ENCODE data around the gene PGRMC2.
"Not testable (repeated sequence)": the region's sequence is repeated elsewhere in the genome, so short reads cannot be mapped to it uniquely, and the experiment has no call there.

Gene PGRMC2

DNA sequence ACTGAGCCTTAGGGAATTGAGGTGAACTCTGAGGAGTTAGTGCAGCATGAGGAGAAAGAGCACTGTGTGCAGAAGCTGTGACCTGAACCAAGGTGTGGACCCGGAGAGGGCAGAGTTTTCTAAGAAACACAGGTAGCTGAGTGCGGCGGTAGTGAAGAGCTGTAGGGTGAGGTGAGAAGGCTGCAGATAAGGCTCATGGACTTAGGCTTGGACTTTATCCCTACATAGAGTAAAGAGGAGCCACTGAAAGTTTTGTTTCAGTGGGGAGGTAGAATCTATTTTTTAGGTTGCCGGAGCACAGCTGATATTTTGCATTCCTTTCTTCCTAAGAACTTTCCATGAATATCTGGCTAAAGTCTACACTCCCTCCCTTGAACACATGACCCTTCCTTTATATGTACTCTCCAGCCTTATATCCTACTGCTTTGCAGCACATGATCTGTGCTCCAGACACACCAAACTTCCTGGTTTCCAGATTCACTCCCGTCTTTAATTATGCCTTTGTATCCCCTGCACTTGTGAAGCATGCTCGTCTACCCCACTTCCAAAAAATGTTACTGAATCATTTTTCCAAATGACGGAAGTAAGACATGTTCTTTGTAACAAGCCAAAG is 10.6 kb upstream of the PGRMC2 start:
- DNase-seq: no peak

DNA sequence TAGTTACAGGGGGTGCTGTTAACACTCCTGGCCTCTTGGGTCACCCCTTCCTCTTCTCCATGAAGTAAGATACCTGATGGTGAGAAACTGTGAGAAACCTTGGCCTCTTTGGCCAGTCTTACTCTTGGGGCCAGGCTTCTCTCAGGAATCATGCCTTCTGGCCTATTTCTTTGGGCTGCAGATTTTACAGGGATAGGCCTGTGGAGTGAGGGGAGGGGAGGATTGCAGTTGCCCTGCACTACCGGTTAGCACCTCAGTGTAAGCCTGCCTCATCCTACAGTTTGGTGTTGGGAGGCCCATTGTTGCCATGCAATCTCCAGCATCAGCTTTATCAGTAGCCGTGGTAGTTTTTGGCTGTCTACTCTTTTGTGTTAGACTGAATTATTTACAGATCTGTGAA is 7.6 kb upstream of the PGRMC2 start:
- DNase-seq: no peak

DNA sequence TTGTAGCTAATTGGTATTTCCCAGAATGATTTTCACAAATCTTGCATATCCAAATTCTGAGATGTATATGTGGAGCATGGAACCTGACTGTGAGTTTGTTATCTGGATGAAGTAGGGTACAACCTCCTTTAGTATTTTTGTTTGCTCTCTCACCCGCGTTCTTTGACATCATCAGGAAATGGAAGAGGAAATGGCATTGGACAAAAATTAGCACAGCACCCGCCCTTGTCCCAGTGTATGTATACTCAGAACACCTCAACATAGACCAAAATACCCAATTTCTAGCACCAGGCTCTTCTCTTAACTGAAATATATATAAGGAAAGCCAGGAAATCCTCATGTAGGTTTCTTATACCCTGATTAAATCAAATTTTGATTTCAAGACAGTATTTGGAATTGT is 6.9 kb upstream of the PGRMC2 start:
- DNase-seq: no peak

DNA sequence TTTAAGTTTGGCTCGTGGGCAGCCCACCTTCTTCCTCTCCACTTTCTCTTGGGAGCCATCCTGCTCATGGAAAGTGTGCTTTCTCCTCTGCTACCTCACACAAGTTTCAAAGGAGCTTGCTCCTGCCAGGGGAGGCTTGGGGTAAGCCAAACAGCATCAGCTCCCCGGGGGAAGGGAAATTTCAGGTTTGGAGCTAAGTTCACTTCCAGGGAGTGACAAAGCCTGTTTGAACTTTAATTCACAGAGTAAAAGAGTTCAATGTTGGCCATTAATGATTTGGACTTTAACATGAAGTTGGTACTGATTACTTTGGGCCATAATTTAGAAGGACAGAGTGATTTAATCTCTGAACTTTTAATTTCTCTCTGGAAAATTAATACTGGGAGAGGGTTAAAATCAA is 4.7 kb upstream of the PGRMC2 start:
- DNase-seq: no peak

DNA sequence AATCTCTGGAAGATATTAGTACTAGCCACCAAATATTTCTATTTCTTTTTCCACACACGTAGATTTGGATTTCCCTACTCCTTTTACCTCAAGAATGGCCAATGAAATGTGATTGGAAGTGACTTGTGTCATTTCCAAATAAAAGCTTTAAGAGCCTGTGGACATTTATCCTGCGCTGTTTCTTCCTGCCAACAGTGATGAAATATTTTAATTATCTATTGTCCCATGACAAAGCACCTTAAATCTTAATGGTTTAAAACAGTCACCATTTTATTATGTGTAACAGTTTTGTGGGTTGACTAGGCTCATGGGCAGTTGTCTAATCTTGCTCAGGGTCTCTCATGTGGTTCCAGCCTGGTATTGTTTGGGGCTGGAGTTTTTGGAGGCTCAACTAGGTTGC is 3.5 kb upstream of the PGRMC2 start:
- DNase-seq: no peak

DNA sequence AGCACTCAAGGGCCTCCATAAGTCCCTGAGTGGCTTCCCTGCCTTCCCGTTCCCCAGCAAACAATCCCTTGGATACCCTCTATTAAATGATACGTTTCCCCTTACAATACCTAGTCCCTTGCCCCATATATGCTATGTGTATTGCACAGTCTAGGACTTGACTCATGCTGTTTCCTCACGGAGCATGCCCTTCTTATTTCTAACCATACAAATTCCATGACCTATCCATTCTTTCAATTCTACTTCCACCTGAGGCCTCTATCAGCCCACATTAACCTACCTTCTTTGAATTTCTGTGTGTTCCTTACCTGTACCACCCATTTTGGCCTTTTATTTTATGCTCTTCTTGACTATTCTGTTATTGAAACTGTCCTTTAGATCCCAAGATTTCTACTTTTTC is 2.9 kb upstream of the PGRMC2 start:
- no peak for DNase-seq

DNA sequence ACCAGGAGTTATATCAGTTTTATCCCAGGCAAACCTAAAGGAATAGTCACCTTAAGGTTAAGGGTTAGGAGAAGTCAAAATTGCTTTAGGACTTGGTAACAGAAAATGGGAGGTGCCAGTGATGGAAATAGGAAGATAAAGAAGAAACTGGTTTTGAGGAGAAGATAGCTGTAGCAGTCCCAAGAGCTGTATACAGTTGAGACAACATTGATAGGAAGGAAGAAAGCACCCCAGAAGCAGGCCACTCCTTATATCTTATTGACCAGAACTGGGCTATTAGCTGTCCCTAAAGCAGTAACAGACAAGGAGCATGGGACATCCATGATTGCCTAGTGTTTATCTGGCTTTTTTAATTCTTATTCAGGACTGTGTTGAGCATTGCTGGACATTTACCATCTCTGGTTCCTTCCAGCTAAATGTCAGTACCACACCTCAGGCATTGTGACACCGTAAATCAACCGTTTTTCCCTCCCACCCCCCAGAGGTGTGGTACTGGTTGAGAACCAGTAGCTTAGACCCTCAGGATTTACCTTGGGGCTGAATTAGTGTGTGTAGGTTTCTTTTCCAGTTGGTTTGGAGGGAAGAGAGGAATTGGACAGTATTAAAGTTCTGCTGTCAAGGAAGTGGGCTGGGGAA is 2.0 kb upstream of the PGRMC2 start:
- no peak for DNase-seq

DNA sequence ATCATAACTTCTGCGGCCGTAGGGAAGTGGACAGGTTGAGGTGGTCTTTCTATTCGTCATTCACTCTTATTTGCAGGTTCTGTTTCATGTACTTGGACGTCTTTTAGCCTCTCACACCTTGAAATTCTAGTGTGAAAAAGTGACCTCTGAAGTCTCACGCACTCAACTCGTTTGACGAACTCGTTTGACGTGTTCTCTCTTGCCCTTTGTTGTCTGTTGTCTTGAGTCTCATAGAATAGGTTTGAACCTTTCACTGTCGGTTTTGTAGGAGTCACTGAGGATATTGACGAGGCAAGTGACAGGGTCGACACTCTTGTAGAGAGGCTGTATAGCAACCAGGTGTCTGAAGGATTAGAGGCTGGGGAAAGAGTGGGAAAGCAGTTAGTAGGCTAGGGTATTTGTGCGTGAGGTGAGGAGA is 1.1 kb upstream of the PGRMC2 start:
- no peak for DNase-seq

DNA sequence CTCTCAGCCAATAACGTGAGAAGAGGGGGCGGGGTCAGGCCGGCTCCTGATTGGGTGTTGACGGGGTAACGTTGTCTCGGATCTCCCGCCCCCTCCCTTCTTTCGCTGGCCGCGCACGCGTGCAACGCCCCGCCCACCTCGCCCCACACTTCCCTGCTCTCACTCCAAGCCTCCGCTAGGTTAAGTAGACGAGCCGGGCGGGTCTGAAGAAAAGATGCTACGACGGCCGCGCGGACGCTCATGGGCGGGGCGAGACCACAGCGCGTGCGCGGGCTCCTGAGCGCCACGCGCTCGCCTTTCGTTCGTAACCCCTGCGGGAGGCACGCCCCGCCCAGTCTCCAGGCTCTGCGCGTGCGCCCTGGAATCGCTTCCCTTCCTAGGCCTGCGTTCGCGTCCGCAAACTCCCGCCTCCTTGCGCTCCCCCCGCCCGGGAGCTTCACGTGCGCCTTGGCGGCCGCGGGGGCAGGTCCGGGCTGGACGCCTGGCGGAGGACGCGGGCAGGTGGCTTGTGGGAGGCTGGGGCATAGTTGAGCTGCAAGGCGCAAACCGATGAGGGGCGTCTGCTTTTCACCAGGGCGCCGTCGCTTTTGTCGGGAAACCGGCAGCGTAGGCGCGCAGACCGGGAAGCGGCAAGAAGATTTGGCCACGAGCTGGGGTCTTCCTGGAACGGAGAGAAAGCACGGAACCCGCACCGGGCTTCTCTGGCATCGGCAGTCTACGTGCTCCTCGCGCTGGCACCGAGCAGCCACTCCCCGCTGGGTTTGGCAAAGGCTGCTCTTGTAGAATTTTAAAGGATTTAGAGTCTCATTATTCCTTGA is 467 bp upstream of the PGRMC2 start:
- peak; percentile 95 to 96 for DNase-seq

DNA sequence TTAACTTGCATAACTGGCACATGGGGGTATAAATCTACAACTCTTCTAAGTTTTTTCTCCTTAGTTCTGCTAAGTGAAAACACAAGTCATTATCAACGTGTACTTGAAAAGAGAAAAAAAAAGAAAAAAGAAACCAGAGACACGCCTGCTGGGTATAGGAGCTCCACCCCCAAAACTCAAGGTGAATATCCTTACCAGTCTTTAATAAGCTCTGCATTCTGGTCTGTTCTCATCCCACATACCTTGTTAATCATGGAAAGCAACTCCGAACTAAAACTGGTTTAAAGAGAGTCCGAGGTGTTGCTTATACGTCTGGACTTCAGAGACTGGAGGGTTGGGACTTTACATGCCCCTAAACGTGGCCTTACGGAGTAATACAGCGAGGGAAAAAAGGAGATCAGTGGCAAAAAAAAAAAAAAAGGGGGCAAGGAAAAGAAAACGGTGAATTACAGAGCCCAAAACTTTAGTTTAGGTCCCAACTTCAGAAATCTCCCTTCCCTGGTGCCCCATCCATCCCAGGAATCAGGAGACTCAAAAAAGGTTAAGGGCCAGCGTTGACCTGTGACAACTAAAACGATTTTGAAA is 1.0 kb downstream of the PGRMC2 start:
- peak; percentile 19 to 58 for DNase-seq

DNA sequence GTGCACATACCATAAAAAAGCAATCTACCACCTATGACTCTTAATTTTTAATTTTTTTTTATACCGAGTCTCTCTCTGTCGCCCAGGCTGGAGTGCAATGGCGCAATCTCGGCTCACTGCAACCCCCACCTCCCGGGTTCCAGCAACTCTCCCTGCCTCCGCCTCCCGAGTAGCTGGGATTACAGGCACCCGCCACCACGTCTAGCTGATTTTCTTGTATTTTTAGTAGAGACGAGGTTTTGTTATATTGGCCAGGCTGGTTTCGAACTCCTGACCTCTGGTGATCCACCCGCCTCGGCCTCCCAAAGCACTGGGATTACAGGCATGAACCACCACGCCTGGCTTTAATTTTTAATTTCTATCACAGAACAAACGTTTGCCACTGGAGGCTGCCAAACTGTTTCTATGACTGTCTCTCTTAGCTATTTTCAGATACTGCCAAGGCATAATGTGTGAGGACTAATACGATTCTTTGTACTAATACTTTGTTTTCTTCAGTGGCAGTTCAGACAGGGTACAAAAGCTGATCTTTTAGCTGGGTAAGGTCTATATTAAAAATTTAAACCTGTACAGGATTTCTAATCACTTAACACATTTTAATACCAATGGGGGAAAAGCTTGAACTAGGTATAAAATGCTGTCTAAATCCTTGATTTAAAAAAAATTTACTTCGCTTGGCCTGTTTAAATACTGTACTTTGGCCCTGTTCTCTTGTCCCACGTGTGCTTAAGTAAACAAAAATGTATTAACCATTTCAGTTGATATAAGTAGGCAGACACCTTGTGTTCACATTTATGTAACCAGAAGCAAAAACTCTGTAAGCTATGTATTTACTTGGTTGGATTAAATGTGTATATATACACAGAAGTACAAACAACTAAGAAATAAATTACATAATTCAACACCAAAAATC is 2.3 kb downstream of the PGRMC2 start:
- peak in 1 of 2 experiments; percentile 34 for DNase-seq

DNA sequence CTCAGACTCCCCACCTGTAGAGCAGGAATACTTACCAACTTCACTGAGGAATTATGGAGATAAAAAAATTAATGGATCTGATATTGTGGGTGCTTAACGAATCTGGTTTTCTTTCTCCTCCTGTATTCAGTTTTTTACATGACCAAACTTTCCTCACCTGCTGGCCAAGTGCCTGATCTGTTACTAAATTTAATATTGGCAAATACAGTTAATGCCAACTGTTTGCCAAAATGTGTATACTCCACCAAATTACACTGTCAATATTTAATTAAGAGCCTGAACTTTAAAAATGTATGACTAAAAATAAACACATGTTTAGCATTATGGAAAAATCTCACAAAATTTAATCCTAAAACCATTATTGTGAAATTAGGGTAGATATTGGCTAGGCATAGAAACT is 3.3 kb downstream of the PGRMC2 start:
- no peak for DNase-seq

DNA sequence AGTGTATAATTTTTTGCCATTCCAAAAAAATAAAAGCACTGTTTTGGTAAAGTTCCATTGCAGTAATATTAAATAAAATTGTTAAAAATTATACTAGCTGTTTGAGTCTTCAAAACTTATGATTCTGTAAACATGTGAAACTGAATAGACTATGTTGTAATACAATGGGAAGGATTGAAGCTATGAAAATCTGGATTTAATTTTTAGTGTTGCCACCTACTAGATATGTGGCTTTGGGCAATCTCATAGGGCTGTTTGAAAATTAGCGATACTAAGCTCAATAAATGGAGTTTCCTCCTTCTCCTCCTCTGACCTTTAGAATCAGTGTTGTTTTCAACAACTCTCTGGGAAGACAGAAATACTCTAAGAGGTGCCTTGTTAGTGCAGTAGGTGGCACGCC is 4.5 kb downstream of the PGRMC2 start:
- DNase-seq: no peak

DNA sequence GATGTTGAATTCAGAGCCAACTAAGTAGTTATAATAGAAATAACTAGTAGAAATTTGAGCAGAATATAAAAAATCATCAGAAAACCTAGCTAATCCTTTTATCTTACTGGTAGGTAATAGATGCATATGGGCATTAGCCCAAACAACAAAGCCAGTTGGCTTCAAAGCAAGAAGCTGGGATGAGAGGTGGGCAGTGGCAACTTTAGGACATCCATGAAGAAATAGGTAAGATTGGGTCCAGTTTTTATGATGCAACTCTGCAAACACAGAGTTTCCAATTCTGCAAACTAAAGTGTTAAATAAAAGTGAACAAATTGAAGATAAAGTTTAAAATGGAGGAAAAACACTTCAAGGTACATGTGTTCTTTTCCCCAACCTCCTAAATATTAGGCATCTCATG is 5.1 kb downstream of the PGRMC2 start:
- DNase-seq: no peak

DNA sequence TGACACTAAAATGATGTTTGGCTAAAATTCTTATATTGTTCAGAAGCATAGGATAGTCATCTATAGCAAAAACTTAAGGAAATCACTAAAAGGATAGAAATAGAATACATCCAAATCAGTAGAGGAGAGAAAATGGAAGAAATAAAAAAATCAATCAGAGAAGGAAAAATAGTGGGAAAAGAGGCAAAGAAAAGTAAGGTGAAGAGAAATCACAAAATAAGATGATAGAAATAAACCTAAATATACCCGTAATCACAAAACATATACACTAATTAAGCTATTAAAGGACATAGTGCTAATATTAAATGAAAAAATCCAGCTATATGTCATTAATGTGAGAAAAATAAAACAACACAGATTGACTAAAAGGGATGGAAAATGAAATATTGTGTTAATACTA is 6.3 kb downstream of the PGRMC2 start:
- DNase-seq: no peak

DNA sequence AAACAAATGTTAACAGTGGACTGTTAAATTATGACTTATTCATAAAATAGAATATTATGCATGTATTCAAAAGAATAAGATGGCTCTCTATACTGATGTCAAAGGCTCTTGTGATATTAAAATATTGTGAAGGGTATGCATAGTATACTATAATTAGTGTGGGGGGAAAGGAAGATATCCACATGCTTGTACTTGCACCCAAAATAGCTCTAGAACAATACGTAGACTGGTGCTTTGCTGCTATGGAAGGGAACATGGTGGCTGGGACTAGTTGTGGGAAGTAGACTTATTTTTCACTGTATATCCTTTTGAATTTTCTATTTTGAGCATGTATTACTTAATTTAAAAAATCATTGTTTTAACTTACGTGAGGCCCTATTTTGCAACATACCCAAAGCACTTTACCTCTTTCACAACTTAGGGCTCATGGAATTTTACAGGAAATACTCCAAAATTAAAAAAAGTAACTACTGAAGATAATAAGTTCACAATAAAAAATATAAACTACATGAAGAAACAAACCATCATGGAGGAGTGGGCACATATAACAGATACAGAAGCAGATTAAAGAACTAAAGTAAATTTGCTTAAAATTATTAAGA is 7.9 kb downstream of the PGRMC2 start:
- DNase-seq: no peak

DNA sequence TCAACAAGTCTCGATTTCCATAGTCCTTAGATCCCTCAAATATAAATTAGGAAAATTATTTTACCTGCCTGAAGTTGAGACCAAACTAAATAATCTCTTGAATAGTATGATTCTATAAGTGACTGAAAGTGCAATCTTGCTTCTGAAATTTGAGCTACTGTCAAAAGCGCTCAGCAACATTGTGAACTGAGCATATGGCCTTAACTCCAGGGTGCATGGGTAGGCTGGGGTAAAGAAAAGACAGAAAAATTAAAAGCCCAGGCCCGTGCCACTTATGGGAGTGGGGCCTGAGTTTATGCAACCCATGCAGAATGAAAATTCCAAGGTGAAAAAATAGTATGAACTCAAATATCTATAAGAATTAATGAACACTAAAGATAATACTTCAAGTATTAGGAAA is 9.8 kb downstream of the PGRMC2 start:
- no peak for DNase-seq

DNA sequence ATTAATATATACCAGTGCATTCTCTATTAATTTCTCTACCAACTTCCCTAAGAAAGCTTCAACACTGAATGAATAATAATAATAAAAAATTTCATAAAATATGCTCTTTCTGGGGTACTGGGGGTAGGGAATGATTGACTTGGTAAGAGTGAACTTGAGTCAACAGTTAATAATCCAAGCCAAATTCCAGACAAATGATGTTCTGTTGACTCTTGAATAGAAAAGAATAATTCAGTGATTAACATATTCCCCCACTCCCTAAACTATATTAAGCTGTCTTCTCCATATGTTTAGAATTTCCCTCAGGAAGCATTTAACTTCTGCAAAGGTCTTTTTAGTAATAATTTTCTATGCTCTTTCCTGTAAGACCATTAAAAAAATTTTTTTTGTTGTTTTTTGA is 12.3 kb downstream of the PGRMC2 start:
- DNase-seq: peak in 1 of 2 experiments; percentile 10

DNA sequence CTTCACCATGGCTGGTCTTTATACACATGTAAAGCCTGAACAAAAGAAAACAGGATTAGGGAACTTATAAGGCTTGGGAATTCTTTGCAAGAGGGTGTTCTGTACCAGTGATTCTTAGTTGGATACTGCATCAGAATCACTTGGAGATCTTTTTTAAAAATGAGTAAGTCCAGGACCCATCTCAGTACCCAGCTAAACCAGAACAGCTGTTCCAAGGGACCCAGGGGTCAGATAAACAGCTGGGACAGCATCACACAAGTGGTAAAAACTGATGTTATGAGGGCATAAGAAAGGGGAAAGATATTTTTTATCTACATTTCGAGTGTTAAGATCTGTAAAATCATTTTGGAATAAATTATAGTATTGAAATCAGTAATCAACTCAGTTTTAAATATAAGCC is 16.1 kb downstream of the PGRMC2 start:
- DNase-seq: no peak

DNA sequence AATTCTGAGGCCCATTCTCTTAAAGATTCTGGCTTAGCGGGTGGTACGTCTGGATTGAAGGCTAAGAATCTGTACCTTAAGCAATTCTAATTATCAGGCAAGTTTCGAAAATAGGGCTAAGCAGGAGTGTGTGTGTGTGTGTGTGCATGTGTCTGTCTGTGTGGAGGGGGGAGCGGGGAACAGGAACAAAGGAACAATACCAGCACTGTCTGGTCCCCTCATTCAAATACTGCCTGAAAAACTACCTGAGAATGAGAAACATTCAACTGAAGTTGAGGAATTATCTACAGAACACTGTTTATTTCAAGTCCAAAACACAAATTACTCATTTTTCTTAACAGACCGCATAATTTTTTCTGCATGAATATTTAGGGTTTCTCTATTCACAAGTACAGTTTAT is 18.6 kb downstream of the PGRMC2 start:
- DNase-seq: no peak

DNA sequence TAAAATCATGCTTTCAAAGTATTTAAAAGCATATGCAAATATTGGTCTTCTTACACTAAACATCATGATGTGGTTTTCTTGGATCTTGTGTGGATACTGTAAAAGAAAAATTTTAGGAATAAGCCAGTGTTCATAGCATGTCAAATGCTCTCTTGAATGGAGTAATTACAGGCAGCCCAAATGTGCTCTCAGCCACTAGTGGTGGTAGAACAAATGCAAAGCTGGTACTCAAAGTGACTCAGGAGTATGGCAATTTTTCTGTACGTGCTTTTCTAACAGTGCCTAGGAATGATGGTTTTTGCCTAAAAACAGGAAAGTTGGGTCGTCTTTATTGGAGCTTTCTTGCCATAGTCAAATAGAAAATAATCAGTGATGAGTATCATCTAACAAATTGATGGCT is 19.9 kb downstream of the PGRMC2 start:
- no peak for DNase-seq

DNA sequence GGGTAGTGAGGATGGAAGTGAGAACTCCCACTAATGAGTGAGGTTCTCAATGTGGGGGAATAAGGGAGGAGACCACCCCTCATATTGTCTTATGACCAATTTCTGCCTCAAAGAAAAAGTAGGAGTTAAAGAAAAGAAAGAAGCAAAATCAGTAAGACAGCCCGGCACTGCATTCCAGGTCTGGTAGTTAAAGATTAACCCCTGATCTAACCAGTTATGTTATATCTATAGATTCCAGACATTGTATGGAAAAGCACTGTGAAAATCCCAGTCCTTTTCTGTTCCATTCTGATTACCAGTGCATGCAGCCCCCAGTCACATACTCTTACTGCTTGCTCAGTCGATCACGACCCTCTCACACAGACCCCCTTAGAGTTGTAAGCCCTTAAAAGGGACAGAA is 20.4 kb downstream of the PGRMC2 start:
- DNase-seq: not testable (repeated sequence)

Measured in SW 1271 (cell line).